Testis (tissue), 3 donors: ENCODE results near the gene U2AF1L4. TPM values are rescaled to one million over a fixed set of nuclear protein-coding genes. Genes with fewer than 3 reads are reported as not detected.

Experiments used
- DNase-seq: peaks from one replicate; pipeline ENCODE4 v3.0.0-alpha.2; 2019
- H3K27ac ChIP-seq, 2 donors: fragments of 200-600 bp; sonication (generic); one replicate each; pipeline ENCODE4 v1.5.1; 2019
- H3K27me3 ChIP-seq: fragments of 200-600 bp; sonication (generic); one replicate; pipeline ENCODE4 v1.5.1; 2019
- H3K36me3 ChIP-seq: fragments of 200-600 bp; sonication (generic); one replicate; pipeline ENCODE4 v1.5.1; 2017; ENCODE audit warnings: low read depth; ENCODE audit errors: missing control alignments
- H3K4me1 ChIP-seq: fragments of 200-600 bp; sonication (generic); one replicate; pipeline ENCODE4 v1.5.1; 2019
- H3K4me3 ChIP-seq, 2 donors: fragments of 200-600 bp; sonication (generic); one replicate each; pipeline ENCODE4 v1.5.1; 2017 to 2019
- H3K9me3 ChIP-seq: fragments of 200-600 bp; sonication (generic); one replicate; pipeline ENCODE4 v1.5.1; 2017
- CTCF ChIP-seq, 3 experiments: fragments of 450-650 bp in 2 of 3; fragments of 200-600 bp in 1 of 3; sonication (generic) in 1 of 3; IDR thresholded peaks; one replicate each; pipeline ENCODE4 v1.5.1; 2016 to 2019; ENCODE audit warnings: antibody characterized with exemption in 3 of 3, mild to moderate bottlenecking in 2 of 3, moderate library complexity in 1 of 3
- POLR2A ChIP-seq: fragments of 450-650 bp; IDR thresholded peaks from one replicate; pipeline ENCODE4 v1.6.1; 2017; ENCODE audit warnings: antibody characterized with exemption, mild to moderate bottlenecking, moderate library complexity
- WGBS, 2 donors: methylation state at CpG; one replicate each; pipeline ENCODE4 v1.1.5; 2018; 5-methylcytosine and 5-hydroxymethylcytosine counted together
- intact Hi-C: fragments of 100-400 bp; cut with DNase I; formaldehyde crosslinking; loops from one replicate; pipeline ENCODE4 v1.15.1; 2023; ENCODE audit warnings: low total_unique reads
- polyA plus RNA-seq: library from polyadenylated mRNA; stranded (reverse); fragments of 350-450 nt; fragmentation: Illumina TruSeq; extraction: RNeasy Lipid Tissue Mini Kit (QIAGEN cat#74804); gene quantifications from one replicate; pipeline ENCODE4 v1.2.3, GENCODE V29; 2014; ENCODE audit warnings: low read depth, low replicate concordance; ENCODE audit not compliant: insufficient read depth
- total RNA-seq, 2 donors: library from RNA; depleted of rRNA; stranded (reverse); fragments of >200 nt; gene quantifications; one replicate each; pipeline ENCODE4 v1.2.3, GENCODE V29; 2016

Gene U2AF1L4
- total and polyA plus RNA-seq, 3 donors from 2014 or later: 45.3 to 49.6 (median 47.2) TPM

DNA sequence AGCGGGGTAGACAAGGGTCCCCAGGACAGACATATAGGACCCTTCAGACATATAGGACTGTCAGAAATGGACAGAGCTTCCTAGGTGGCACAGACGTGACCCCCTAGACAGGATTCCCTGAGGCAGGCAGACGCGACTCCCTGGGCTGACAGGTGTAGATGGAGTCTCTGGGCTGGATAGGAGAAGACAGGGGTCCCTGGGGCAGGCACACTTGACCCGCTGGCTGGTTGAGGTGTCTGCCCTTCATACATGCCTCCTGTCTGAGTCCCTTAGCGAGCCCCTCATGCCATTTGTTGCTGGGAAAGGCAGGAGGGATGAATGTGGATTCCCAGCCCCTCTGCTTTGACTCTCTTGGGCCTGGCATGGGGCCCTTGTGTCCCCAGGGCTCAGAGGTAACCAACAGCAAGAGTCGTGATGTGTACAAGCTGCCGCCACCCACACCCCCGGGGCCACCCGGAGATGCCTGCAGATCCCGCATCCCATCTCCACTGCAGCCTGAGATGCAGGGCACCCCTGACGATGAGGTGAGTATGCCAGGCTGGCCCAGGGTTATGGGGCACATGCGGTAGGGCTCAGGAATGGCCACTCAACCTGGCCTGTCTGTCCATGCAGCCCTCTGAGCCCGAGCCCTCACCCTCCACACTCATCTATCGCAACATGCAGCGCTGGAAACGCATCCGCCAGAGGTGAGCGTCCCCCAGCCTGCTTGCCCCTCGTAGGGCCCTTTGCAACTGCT, 8.6 kb upstream of the U2AF1L4 start:
- intact Hi-C loops: no loop called here

DNA sequence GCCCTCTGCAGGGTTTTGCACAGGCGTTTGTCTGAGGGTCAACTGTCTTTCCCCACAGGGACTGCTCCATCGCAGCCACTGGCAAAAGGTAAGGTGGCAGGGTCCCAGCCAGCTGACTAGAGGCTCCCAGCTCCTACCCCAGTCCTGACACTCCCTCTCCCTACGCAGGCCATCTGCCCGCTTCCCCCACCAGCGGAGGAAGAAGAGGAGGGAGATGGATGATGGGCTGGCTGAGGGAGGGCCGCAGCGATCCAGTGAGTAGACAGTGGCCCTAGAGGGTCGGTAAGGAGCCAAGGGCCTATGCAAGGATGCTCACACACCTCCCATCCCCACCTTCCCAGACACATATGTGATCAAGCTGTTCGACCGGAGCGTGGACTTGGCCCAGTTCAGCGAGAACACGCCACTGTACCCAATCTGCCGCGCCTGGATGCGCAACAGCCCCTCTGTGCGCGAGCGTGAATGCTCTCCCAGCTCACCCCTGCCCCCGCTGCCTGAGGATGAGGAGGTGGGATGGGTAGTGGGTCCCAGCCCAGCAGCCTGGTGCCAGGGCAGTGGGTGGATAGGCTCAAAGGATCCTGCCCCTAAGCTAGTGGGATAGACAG, 7.6 kb upstream of the U2AF1L4 start:
- TF ChIP-seq POLR2A (no peak), CTCF (IDR thresholded peaks at IDR 0.05) (no peak)
- no peaks in the 10 kb centered on the region for H3K9me3 ChIP-seq
- 82 to 92% methylated on average over 4 to 20 of the region's 20 CpGs for WGBS, 2 donors
- intact Hi-C loops: no loop called here
- H3K27me3 ChIP-seq: no peaks in the 10 kb centered on the region
- H3K27ac ChIP-seq: no peak overlapping the region
- H3K4me1 ChIP-seq: peaks cover 26% of the 10 kb centered on the region
- no peak for DNase-seq
- no peak overlapping the region for H3K4me3 ChIP-seq
- H3K36me3 ChIP-seq: no peaks in the 10 kb centered on the region

More for the DNA sequence above, 8.6 kb upstream of the U2AF1L4 start:
- Histone ChIP-seq H3K4me3 (no peak overlapping the region), H3K27ac (peak overlapping the region in 1 of 2 donors; percentile 97), H3K9me3 (no peaks in the 10 kb centered on the region), H3K4me1 (peaks cover 25% of the 10 kb centered on the region), H3K36me3 (no peaks in the 10 kb centered on the region), H3K27me3 (no peaks in the 10 kb centered on the region)
- no peak for DNase-seq
- WGBS, 2 donors: 90 to 95% methylated on average over 20 of the region's 20 CpGs
- TF ChIP-seq POLR2A (no peak), CTCF (IDR thresholded peaks at IDR 0.05) (no peak)

- Histone ChIP-seq H3K27ac (no peak overlapping the region), H3K27me3 (no peaks in the 10 kb centered on the region), H3K4me3 (no peak overlapping the region), H3K9me3 (no peaks in the 10 kb centered on the region), H3K36me3 (no peaks in the 10 kb centered on the region), H3K4me1 (peaks cover 22% of the 10 kb centered on the region)
- 86 to 90% methylated on average over 10 to 14 of the region's 14 CpGs for WGBS, 2 donors
- intact Hi-C loops: no loop called here
- DNase-seq: no peak
- no peak for TF ChIP-seq CTCF (IDR thresholded peaks at IDR 0.05)
- TF ChIP-seq POLR2A: no peak
These were observed 6.9 kb upstream of the U2AF1L4 start for GRCh38 chr19:35751839-35752745.

GRCh38 chr19:35750167-35750566, 4.9 kb upstream of the U2AF1L4 start:
- TF ChIP-seq POLR2A: no peak
- no peak for TF ChIP-seq CTCF (IDR thresholded peaks at IDR 0.05)
- no peak for DNase-seq
- WGBS, 2 donors: 77 to 80% methylated on average over 4 to 5 of the region's 5 CpGs
- Histone ChIP-seq H3K27ac (no peak overlapping the region), H3K27me3 (no peaks in the 10 kb centered on the region), H3K4me3 (no peak overlapping the region), H3K4me1 (peaks cover 20% of the 10 kb centered on the region), H3K36me3 (no peaks in the 10 kb centered on the region), H3K9me3 (no peaks in the 10 kb centered on the region)
- intact Hi-C loops: no loop called here
